NCI-H146 (cell line): ENCODE data around the gene STT3A.

ENCODE experiments used
- DNase-seq: peaks from one replicate; lab custom pipeline; 2025; lab: John Stamatoyannopoulos, UW

STT3A gene

DNA sequence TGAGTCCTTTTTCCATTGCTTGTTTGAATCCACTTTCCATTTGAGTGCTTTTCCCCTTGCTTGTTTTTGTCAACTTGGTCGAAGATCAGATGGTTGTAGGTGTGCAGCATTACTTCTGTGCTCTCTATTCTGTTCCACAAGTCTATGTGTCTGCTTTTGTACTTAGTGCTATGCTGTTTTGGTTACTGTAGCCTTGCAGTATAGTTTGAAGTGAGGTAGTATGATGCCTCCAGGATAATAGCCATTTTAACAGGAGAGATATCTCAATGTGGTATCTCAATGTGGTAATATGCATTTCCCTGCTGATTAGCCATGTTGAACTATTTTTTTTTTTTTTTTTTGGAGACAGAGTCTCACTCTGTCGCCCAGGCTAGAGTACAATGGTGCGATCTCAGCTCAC lies 71.3 kb downstream of the STT3A start:
- no peak for DNase-seq

- DNase-seq, result no peak
These were observed 74.5 kb downstream of the STT3A start for GRCh38 chr11:125667151-125667550.

DNA sequence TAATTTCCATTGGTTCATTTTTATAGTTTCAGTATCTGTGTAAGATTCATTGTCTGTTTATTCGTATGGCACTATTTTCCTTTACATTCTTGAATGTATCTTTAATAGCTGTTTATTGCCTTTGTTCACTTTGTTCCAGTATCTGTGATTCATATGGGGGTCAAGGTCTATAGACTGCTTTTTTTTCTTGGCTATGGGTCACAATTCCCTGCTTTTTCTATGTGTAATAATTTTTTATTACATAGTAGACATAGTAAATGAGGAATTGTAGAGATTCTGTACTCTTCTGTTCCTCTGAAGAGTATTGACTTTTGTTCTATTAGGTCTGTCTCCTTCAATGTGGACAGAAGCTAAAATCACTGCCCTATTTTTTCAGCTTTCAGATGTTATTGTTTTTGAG lies 77.5 kb downstream of the STT3A start:
- DNase-seq, result no peak

DNA sequence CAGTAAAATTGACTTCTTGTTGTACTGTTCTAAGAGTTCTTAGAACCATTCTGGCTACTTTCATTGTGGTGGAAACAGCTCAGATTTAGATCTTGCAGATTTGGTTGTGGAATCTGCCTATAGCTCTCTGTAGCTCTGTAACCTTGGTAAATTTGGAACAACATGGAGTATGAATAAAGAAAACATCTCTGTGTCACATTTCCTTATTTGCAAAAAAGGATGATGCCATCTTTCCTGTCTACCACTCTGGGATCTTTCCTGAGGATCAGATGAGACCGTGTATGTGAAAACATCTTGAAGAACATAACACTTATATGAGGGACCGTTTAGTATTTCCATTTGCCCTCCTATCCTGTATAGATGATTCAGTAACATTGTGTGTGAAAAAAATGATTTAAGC lies 78.9 kb downstream of the STT3A start:
- DNase-seq, result no peak
